HG02885 (cell line): Measurements from ENCODE around the gene AKR7A3.
"Not testable (repeated sequence)": the region's sequence is repeated elsewhere in the genome, so short reads cannot be mapped to it uniquely, and the experiment has no call there.

Experiments used
- ATAC-seq: cut with Tn5 transposase; IDR thresholded peaks from one replicate; pipeline ENCODE4 v1.9.1; 2021; ENCODE audit warnings: mild to moderate bottlenecking; ENCODE audit not compliant: unreplicated experiment, poor library complexity

The AKR7A3 gene

DNA sequence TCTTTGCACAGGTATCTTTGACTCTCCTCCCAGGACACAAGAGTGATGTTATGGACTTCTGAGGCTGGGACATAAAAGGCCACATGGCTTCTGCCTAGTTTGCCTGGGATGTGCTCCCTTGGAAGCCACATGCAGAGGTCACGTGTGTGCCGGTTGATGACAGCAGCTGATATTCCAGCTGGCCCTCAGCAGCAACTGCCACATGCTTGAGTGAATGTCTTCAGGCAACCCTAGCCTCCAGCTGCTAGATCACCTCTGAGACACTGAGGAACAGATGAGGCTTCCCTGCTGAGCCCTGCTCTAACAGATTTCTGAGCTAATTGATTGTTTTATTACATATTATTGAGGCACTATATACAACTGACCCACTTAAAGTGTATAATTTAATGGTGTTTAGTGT lies 11.6 kb upstream of the AKR7A3 start:
- ATAC-seq: no peak

DNA sequence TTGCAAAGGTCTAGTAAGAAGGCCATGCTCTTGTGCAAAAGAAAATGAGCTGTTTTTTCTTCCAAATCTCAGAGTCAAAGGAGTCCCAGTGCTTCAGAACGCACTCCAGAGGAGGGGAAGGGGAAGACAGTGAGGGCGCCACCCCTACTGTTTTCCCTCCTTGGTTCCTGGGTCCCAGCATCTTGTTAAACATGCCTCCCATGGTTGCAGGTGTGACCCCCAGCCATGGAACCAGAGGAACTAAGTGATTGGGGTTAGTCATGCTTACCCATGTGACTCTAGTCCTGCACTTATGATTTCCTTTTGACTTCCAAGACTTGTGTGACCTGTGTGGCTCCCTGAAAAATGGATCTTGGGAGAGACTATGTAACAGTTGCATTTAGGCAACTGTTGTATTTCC lies 6.1 kb upstream of the AKR7A3 start:
- ATAC-seq: no peak

DNA sequence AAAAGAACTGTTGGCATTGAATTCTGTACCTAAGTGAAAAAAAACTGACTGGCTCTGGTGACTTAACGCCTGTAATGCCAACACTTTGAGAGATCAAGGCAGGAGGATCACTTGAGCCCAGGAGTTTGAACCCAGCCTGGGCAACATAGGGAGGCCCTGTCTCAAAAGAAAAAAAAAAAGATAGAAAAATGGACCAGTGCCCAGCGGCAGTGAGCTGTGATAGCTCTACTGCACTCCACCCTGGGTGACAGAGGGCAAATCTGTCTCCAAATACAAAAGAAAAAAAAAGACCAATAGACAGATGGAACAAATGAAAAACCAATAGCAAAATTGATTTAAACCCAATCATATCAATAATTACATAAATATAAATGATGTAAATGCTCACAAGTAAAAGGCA lies 674 bp upstream of the AKR7A3 start:
- ATAC-seq: no peak

DNA sequence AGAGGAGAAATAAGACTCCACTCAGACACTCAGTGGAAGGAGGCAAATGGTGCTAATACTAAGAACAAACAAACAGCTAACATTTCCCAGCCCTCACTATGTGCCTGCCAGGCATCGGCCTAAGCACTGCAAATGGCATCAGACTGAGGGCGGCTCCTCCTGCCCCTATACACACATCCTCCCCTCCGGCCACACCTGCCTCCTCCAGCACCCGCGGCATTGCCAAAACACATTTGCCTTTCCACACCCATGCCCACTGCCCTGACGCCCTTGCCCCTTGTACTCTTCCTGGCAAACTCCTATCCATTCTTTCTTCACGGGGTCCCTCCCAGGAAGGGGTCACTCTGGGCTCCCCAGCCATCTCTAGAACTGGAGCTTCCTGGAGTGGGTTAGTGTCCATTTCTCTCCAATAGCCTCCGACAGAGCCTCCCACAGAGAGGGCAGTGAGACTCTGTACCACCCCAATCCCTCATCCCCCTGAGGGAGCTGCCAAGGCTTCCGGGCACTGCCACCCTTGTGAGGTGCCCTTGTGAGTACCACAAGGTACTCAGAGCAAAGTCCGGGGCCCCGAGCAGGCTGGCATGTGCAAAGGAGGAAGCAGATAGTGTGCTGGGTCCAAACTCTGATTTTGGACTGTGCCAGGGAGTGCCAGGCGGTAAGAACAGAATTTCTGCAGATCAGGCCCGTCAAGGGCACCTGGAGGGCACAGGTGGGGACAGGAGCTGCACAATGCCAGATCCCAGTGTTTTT lies 959 bp downstream of the AKR7A3 start:
- ATAC-seq: no peak

DNA sequence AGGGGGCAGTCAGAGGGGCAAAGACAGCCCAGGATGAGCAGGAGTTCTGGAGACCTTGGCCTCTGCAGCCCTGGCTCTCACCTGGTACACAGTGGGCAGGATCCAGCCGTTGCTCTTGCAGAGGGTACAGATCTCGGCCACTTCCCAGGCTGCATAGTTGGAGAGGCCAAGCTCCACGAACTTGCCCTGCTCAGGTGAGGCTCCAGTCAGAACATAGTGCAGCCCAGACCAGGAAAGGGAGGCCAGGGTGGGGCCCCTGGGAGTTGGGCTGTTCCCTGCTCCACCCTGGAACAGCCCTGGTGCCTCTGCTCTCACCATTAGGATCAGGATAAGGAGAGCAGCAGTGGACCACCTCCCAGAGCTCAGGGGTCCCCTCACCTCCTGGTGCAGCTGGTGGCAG lies 2.8 kb downstream of the AKR7A3 start:
- not testable (repeated sequence) for ATAC-seq

DNA sequence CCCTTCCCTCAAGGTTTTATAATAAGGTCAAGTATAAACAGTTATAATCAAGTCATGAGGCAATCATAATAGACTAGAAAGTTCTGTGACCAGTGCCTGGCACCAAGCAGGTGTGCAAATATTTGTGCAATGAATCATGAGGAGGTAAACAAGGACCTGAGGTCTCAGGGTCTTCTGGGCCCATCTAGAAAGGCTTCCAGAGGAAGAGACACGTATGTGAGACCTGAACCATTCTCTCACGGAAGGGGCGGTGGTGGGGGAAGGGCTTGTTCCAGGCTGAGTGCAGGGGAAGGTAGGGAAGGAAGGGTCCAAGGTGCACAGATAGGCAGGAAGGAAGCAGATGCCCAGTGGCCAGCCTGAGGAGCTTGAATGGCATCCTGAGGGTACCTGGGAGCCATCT lies 3.2 kb downstream of the AKR7A3 start:
- not testable (repeated sequence) for ATAC-seq

DNA sequence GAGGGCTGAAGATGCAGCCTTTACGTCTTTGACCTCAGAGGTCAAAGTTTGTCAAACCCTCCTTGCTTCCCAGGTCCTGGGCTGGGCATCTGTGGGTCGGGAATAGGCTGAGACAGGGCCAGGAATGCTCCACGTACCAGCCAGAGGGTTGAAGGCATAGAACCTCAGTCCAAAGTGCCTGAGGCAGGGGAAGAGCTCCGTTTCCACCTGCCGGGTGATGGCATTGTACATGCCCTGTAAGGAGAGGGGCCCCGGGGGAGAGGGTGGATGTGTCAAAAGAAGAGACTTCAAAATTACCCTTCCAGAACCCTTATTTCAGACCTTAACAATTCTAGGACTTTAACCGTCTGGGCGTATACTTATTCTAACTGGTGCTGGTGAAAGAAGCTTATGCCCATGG lies 3.7 kb downstream of the AKR7A3 start:
- no peak for ATAC-seq

DNA sequence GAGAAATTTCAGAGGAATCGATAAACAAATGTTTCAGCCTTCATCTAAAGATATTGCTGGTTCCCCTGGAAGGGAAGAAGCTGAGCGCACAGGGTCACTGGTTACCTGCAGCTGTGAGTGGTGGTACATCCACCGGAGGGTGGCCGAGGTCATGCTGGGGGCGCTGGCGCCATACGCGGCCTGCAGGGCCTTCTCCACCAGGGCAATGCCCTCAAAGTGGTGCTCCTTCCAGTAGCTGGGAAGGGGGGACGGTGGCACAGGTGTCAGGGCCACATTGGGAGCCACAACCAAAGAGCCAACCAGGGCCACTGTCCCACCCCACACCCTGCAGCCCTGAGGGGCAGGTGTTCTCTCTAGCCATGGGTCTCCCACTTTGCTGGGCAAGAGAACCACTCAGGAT lies 4.7 kb downstream of the AKR7A3 start:
- ATAC-seq: no peak

DNA sequence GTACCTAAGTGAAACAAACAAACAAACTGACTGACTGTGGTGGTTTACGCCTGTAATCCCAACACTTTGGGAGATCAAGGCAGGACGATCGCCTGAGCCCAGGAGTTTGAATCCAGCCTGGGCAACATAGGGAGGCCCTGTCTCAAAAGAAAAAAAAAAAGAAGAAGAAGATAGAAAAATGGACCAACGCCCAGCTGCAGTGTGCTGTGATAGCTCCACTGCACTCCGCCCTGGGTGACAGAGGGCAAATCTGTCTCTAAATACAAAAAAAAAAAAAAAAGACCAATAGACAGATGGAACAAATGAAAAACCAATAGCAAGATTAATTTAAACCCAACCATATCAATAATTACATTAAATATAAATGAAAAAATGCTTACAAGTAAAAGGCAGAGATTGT lies 13.9 kb downstream of the AKR7A3 start:
- no peak for ATAC-seq

DNA sequence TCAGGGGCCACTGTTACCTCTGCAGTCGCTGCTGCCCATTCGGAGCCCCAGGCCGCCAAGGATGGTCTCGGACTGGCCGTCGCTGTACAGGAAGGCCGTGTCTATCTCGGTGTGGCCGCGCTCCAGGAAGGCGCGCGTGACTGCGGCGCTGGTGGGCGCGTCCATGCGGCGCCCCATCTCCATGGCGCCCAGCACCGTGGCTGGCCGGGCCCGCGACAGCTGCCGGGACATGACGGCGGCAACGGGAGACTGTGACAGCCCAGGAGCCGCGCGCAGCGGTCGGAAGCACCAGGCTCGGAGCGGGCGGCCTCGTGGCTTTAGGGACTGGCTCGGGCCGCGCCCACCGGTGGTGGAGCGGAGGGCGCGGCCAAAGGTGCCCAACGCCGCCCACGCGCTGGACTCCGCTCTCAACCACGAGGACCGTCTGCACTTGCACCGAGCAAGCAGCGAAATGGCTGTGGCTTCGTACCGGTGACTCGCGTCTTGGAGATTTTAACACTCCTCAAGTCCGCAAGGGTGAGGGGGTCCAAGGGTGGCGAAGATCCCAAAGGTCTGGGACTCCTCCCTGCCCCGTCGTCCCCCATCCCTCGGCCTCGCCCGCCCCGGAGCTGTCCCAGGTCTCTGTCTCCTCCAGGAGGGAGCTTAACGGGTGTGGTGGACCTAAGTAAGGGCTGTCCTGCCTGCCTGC lies 14.6 kb downstream of the AKR7A3 start:
- ATAC-seq: not testable (repeated sequence)

DNA sequence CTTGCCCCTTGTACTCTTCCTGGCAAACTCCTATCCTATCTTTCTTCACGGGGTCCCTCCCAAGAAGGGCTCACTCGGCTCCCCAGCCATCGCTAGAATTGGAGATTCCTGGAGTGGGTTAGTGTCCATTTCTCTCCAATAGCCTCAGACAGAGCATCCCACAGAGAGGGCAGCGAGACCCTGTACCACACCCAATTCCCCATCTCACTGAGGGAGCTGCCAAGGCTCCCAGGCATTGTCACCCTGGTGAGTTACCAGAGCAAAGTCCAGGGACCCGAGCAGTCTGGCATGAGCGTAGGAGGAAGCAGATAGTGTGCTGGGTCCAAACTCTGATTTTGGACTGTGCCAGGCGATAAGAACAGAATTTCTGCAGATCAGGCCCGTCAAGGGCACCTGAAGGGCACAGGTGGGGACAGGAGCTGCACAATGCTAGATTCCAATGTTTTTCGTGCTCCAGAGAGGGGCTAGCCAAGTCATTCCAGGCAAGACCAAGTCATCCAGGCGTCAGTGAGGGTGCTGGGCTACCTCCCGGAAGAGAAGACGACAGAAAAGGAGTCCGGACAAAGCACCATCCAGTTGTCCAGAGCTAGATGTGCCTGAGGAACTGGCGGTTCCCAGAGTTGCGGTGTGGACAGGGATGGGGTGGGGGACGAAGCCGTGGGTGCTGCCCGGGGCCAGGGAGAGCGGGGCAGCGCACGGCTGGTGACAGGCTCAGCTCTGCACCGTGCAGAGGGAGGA lies 15.3 kb downstream of the AKR7A3 start:
- ATAC-seq: no peak

DNA sequence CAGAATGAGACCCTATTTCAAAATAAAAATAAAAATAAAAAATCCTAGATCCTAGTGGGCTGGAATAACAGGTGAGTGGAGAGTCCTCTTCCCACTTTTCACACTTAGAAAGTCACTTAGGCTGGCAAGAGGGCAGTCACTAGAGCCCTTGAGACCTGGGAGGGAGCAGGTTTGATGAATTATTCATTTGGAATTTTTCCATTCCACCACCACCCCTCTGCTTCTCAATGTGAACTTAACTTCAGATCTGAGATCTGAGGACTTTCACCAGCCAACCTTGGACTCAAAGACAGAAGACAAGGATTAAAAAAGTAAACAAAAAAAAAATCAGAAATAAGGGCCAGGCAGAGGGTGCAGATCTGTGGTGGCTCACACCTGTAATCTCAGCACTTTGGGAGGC lies 16.5 kb downstream of the AKR7A3 start:
- no peak for ATAC-seq

DNA sequence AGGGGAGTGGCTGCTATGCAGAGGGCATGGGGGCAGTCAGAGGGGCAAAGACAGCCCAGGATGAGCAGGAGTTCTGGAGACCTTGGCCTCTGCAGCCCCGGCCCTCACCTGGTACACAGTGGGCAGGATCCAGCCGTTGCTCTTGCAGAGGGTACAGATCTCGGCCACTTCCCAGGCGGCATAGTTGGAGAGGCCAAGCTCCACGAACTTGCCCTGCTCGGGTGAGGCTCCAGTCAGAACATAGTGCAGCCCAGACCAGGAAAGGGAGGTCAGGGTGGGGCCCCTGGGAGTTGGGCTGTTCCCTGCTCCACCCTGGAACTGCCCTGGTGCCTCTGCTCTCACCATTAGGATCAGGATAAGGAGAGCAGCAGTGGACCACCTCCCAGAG lies 18.2 kb downstream of the AKR7A3 start:
- ATAC-seq: not testable (repeated sequence)

DNA sequence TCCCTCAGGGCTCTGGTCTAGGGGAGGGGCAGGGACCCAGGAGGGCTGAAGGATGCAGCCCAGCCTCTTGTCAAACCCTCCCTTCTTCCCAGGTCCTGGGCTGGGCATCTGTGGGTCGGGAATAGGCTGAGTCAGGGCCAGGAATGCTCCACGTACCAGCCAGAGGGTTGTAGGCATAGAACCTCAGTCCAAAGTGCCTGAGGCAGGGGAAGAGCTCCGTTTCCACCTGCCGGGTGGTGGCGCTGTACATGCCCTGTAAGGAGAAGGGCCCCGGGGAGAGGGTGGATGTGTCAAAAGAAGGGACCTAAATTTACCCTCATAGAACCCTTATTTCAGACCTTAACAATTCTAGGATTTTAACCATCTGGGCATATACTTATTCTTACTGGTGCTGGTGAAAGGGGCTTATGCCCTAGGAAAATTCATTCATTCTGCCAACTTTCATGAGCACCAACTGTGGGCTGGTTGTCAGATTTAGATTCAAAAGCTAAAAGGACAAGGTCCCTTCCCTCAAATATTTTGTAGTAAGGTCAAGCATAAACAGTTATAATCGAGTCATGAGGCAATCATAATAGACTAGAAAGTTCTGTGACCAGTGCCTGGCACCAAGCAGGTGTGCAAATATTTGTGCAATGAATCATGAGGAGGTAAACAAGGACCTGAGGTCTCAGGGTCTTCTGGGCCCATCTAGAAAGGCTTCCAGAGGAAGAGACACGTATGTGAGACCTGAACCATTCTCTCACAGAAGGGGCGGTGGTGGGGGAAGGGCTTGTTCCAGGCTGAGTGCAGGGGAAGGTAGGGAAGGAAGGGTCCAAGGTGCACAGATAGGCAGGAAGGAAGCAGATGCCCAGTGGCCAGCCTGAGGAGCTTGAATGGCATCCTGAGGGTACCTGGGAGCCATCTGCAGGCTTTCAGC lies 18.9 kb downstream of the AKR7A3 start:
- ATAC-seq: not testable (repeated sequence)

DNA sequence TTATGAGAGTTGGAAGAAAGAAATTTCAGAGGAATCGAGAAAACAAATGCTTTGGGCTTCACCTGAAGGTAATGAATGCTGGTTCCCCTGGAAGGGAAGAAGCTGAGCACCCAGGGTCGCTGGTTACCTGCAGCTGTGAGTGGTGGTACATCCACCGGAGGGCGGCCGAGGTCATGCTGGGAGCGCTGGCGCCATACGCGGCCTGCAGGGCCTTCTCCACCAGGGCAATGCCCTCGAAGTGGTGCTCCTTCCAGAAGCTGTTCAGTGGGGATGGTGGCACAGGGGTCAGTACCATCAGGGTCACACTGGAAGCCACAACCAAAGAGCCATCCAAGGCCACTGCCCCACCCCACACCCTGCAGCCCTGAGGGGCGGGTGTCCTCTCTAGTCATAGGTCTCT lies 20.1 kb downstream of the AKR7A3 start:
- no peak for ATAC-seq

DNA sequence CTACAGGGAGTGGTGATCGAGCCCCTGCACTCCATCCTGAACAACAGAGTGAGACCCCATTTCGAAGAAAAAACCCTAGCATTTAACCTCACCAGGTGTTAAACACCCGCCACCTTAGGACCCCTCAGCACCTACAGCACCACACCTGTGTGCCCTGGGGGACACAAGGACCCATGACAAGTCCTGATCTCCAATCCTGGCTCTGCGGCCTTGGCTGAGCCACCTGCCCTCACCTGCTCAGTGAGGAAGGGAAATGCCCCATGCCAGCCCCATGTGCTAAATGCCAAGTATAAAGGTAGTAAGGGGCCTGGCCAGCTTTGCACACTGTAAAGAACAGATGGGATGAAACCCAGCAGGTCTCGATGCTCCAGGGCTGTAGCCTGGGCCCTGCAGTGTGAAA lies 25.8 kb downstream of the AKR7A3 start:
- ATAC-seq: no peak

DNA sequence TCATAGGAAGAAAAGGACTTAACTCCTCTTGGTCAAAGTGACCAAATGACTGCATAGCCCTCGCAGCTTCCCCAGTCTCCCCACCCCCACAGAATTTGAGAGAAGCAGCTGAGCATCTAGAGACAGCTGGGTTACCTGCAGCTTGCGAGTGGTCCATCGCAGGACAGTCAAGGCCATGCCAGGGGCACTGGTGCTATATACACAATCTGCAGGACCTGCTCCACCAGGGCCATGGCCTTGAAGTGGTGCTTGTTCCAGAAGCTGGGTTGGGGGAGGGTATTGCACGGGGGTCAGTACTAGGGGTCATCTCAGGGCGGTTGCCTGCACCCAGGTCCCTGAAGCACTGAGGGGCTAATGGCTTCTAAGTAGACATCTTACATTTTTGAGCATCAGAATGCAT lies 26.5 kb downstream of the AKR7A3 start:
- ATAC-seq: no peak

DNA sequence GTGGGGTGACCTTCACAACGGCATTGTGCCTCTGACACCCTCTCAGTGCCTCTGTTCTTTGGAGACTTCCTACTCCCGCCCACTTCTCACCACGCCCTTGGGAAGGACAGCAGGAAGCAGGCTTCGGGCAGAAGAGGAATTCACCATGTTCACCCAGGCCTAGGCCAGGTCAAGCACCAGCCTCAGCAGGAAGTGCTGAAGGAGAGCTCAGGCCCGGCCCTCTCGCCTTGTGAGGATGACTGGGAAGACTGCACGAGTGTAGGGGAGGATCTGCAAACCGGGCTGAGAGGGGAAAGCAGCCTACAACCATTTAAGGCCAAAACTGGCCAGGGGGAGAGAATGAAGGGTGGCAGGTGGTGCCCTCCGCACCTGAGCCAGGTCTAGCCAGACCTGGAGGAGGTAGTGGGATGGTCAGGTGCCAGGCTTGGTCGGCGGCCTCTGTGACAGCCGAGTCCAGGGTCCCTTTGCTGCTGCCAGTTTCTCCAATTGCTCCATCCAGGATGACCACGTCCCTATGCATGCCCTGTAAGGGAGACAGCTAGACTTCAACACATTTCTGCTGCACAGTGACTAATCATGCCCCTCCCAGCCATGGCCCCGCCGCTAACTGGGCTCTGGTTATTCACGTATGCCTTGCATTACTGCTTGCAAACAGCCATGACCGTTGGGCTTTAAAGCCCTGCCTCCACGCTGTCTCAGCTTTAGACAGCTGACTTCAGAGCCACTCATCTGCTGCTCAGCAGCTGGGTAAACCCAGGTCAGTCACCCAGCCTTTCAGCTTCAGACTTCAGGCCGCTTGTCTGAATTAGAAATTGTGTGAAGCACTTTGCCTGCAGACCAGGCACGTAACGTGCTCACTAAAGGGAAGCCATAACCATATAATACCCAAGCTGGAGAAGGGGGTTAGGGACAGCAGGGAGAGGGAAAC lies 28.1 kb downstream of the AKR7A3 start:
- ATAC-seq: no peak

DNA sequence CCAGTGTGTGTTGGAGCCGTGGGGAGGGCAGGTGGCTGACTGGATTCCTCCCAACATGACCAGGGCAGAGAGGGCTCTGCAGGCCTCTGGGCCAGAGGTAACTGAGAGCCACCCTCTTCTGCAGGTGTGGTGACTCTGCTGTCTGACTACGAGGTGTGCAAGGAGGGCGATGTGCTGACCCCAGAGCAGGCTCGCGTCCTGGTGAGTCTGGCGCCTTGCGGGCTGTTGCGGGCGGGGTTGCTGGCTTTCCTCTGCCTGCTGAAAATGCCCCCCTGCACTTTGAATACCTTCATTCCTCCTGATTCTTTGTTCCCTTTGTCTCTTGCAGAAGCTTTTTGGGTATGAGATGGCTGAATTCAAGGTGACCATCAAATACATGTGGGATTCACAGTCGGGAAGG lies 30.2 kb downstream of the AKR7A3 start:
- no peak for ATAC-seq
